ENCODE results near the gene GSN.

Gene GSN

DNA sequence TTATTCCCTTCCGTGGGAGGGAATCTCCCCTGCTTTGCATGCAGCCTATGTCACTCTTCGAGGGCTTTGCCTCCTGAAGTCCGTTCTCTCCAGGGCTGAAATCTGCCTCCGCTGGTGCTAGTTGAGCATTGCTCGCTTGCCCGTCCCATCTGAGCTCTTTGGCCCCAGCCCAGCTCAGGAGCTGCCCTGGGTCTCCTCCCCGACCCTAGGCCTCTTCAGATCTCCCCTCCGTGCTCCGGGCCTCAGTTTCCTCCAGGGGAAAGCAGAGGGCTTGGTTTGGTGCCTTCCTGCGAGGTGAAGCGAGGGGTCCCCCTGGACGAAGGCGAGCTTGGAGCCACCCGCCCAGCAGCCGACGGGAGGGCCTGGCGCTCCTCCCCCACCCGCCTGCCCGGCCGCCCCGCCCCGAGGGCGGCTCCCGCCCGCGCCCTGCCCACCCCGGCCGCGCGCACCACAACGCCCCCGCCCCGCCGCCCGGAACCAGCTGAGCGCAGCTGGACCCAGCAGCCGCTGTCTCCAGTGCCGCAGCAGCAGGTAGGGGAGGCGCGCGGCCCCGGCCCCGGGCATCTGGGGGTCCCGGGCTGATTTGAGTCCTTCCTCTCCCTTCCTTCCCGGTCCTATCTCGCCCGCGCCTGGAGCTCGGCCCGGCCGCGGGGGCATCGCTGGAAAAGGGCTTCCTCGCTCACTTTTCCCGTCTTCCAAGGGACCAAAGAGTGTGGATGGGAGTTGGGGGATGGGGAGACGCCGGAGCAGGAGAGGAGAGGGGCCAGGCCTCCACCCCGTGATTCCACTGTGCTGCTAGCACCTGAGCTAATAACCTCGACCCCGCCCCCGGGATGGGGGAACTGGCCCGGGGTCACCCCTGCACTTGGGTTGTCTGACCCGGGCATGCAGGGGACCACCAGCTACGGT is at the start of gene GSN:
TSS of gene GSN (plus strand) at position 474 of the 909 bp plus-strand sequence. CDS start 33,810 bp downstream, outside the sequence.
- DNase-seq: peak; percentile 21

DNA sequence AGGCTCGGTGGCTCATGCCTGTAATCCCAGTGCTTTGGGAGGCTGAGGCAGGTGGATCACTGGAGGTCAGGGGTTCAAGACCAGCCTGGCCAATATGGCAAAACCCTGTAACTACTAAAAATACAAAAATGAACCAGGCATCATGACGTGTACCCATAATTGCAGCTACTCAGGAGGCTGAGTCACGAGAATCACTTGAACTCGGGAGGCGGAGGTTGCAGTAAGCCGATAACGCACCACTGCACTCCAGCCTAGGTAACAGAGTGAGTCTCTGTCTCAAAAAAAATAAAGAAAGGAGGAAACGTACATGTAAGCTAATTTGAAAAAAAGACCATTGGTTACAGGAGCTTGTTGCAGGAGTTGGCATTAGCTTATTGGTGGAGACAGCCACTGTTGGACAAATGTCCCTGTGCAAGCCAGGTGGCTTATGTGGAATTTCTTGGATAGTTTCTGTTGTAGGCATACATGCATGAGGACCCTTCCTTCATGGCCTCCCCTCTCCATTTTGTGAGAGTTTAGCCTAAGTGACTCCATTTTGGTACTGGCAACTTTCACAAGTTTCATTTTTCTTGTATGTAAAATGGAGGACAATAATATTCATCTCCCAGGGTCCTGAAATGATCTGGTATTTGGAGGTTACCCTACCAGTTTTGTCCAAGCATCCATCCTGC is 49.5 kb upstream of the GSN start:
- DNase-seq: no peak

DNA sequence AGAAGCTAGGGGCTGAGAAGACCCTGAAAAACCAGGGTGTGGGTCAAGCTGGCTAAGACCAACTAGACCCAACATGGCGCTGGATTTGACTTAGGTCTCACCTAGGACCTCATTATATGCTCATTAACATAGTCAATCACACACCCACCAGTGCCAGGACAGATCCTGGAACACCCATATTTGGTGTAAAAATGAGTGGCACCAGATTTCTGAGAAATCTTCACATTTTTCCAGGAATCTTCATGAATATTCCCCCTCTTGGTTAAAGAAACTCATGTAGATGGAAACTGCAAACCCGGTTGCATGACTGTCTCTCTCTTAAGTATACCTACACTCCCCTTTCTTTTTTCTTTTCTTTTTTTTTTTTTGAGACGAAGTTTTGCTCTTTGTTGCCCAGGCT is 48.4 kb upstream of the GSN start:
- DNase-seq: no peak

DNA sequence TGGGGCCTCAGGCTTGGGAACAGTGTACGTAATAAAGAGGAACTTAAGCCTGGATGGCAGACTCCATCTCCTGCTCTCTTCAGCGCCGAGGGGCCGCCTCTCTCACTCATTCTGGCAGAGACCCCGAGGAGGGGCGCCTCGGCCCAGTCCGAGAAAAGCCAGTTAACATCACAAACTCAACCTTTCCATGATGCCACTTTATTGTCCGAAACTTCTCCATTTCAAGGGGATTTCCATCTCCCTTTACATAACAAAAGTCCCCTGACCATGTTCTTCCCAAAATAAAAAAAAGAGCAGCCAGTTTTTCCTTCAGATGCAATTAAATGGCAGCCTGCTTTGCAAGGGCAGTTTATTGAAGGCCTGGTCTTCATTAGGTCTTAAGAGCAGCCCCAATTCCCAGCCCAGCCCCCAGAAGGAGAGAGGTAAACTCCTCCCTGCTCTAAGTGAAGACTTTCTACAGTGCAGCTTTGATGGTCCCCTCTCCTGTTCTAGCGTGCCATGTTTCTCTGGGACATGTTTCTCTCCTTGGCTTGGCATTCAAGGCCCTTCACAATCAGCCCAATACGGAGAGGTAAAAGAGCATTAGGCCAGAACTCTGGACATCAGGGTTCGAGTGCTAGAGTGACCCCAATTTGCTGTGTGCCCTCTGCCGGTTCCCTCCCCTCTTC is 46.8 kb upstream of the GSN start:
- DNase-seq: no peak

DNA sequence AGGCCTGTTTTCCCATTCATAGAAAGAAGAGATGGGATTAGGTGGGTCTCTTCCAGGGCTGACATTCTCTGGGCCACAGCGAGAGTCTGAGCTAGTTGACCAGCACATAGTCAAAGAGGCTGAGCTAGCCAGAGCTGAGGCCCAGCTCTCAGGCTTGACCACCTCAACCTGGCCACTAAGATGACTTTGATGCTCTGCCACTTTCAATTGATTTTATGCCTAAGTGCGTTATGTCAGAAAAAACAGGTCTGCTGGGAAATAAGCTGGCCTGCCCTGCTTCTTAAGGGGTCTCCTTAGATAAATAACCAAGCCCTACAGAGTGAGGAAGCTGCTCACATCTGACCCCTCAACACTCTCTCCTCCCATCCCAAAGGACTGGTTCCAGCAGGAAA is 46.3 kb upstream of the GSN start:
- DNase-seq: no peak

DNA sequence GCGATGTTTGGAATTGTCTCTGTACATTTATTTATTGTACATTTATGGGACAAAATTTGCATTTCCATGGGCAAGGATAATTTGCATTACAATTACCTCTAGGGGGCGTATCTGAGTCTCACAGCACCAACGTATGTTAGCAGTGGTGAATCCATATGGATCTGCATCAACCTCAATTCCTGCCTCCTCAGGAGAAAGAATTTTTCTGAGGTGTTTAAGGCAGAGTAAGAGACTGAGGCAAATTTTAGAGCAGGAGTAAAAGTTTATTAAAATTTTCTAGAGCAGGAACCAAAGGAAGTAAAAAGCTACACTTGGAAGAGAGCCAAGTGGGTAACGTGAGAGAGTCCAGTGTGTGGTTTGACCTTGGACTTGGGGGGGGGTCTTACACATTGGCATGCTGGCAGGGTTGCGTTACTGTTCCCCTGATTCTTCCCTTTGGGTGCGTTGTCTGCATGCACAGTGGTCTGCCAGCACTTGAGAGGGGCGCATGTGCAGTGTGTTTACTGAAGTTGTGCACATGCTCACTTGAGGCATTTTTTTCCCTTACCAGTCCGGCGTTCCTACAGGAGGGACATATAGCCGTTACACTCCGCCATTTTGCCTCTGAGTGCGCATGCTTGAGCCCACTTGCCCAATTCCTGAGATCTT is 45.3 kb upstream of the GSN start:
- DNase-seq: no peak

DNA sequence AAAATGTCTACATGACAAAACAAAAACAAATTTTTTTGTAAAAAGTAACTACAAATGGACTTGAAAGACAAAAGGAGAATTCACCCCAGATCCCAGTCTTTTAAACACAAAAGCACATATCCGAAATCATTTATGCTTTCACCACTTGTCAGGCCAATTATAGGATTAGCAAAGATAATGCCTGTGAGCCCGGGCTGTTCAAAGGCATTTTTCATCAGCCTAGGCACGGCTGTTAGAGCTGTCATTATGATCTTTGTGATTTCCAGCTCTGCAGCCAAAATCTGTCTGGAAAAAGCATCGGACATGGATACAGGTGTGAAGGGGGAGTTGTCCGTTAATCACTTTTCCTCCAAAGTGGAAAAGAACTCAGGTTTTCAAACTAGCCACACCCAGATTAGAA is 42.7 kb upstream of the GSN start:
- no peak for DNase-seq

DNA sequence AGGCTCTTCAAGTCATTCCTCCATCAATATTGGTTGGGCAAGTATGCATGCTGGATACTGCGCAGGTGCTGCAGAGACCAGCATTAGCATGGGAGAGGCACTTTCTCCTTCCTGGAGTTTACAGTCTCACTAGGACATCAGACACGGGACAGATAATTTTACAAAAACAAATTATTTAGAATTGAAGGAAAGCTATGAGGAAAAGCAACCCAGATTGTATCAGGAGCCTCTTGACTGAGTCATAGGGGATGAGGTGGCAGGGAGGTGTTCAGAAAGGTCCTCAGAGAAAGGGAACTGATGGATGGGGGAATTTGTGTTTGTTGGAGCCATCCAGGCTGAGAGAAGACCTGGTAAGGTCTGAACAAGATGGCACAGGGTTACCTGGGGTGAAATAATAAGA is 41.8 kb upstream of the GSN start:
- no peak for DNase-seq

DNA sequence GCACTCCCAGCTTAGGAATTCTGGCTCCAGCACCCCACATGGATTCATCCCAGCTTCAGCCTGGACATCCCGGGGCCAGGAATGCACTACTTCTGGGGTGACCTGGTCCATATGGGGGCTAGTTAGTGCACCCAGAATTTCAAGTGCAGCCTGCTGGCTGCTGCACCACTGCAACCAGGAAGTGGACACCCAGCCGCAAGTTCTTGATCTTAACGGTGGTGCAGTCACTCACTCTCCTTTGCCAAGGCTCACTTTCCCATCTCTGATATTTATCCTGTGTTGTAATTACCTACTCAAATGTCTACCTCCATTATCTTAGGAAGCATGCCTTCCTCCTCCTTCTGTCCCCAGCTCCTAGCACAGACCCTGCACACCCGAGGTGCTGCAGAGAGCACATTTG is 40.1 kb upstream of the GSN start:
- no peak for DNase-seq

DNA sequence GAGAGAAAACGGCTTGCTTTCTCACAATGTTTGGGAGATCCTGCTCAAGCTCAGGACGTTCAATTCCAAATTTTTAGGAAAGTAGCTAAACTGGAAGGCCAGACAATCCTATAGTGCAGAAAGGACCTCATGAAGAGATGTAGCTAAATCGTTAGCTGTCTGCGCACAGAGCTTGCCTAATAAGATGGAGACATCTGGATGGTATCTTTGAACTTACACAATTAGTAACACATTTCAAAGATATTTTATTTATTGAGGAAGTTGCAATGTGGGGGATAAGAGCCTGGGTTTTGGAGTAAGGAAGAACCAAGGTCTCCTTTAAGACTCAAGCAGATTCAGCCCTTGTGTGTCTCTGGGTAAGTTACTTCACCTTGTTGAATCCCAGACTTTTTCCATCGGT is 37.7 kb upstream of the GSN start:
- no peak for DNase-seq

DNA sequence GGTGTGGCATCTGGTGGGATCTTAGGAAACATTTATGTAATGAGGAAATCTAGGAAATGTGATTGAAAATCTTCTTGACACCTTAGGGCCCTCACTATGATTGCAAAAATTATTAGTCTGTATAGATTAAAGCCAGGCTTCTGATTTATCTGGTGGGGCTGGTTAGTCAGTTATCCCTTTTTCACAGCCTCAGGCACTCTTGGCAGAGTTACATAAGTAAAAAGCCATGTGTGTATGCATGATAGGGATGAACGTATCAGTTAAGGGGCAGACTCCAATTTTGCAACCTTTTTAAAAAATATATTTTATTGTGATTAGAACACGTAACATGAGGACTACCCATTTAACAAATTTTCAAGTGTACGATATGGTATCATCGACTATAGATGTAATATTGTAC is 35.7 kb upstream of the GSN start:
- no peak for DNase-seq

DNA sequence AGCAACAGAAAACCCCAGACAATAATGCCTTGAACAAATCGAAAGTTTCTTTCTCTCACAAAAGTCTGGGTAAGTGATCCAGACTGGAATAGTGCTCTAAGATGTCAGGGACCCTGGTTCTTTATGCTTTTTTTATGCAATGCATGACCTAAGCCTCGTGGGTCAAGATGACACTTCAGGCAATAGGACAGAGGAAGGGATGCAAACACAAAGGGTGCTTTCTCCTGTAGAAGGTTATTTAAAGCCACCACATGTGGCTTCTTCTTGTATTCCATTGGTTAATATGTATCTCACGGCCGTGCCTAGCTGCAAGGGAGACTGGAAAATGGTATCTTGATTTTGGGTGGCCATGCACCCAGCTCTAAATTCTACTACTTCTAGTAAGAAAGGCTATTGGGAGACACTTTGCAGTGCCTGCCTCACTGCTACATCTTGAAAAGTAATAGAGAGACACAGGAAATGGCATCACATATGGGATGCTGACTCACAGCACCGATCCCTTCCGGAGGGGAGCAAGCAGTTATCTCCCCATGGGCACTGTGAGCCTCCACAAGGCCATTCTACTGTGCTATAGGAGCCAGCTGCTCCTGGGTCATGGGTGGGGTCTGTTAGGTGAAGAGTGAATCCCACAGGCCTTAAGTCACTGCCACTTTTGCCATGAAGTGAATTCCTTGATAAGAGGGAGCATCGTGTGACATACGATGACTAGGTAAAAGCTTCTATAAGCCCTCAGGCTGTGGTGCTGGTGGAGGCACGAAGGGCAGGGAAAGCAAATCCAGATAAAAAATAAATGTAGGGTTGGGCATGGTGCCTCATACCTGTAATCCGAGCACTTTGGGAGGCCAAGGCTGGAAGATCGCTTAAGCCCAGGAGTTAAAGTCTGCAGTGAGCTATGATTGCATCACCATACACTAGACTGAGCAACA is 33.8 kb upstream of the GSN start:
- DNase-seq: no peak

DNA sequence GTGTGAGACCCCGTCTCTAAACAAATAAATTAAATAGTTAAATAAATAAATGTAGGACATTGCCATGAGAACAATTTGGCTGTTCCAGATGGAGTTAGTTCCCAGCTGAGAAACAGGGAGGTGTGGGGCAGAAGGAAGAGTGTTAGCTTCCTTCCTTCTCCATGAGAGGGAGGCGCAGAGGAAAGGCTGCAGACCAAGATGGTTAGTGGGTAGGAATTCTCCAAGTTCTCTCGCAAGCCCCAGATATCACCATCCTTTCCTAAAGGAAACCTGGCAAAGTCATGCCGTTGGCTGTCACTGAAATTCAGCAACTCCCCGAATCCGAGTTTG is 33.2 kb upstream of the GSN start:
- DNase-seq: no peak

DNA sequence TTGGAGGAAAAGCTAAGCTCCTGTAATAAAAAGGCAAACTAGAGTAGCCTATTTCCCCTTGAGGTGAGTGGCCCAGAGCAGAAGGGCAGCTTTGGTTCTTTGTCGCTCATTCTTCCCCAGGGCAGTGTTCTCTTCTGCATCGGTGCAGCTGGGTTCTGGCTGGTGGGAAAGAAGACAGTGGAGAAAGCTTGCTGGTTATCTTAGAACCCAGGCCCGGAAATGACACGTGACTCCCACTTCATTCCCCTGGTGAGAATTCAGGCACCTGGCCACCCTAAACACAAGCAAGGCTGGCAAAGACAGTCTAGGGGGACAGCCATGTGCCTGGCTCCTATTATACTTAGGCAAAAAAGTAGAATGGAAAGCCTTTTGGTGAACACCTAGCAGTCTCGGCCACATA is 32.5 kb upstream of the GSN start:
- no peak for DNase-seq

DNA sequence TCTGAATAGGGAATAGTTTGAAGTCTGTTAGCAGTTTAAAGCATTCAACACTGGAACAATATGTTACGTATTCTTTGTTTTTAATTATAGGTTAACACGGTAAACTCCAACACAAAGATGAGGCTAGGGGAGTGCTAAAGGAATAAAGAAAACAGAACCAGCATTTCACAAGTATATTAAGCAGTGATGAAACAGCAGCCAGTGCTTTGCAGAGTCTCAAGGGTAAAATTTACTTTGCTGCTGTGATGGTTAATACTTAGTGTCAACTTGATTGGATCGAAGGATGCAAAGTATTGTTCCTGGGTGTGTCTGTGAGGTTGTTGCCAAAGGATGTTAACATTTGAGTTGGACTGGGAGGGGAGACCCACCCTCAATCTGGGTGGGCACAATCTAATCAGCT is 30.0 kb upstream of the GSN start:
- no peak for DNase-seq

DNA sequence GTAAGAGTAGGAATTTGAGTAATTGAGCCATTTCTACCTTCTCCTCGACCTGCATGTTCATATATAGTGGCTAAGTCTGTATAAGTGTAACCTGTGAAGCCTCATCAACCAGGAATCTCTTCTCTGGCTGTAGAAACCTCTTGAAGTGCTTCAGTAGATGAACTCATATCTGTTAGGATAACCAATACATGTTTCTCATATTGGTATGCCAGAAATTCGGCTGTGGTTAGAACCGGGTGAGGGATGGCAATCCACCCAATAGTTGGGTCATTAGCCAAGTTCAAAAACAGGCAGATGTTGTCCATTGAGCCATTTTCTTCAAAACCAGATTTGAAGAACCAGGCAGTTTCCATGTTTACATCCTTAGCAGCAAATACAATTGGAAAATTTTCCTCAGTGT is 28.9 kb upstream of the GSN start:
- DNase-seq: no peak

DNA sequence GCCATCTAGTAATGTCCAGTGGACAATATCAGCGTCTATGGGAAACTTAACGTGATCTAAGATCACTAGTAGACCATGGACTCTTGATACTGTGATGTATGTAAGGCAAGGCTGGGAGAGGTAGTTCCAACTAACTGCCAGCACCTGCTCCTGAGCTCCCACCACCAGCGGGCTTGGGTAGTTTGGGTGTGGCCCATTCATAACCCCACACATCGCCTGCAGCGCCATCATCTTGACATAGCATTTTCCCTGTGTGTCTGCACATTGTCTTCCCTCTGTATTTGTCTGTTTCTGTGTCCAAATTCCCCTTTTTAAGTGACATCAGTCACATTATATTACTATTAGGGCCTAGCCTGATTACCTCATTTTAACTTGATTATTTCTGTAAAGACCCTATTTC is 28.1 kb upstream of the GSN start:
- DNase-seq: no peak

DNA sequence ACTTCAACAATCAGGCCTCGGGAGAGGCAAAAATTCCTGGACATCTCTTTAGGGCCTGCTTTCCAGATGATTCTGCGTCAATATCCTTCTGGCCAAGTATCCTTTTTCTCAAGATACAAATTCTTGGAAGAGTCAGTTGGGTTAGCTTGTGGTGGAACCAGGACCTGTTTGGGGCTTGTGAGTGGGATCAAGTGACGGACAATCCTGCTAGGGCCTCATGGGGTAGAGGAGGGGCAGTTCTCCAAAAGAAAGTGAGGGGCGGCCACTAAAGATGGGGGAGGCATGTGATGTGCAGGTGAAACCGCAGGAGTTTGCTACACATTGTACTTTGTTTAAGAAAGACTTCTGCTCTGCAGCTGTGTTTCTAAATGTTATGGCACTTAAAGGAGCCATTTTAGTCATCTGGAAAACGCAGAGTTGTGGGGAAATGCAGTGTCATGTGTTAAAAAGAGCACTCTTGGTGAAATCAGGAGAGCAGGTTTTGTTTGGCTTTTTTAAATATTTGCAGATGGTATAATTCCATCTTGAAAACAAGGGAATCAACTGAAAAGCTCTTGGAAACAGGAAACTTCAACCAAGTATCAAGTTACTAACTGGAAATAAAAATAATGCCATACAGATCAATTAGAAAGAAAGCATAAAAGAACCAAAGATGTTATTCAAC is 27.4 kb upstream of the GSN start:
- no peak for DNase-seq

DNA sequence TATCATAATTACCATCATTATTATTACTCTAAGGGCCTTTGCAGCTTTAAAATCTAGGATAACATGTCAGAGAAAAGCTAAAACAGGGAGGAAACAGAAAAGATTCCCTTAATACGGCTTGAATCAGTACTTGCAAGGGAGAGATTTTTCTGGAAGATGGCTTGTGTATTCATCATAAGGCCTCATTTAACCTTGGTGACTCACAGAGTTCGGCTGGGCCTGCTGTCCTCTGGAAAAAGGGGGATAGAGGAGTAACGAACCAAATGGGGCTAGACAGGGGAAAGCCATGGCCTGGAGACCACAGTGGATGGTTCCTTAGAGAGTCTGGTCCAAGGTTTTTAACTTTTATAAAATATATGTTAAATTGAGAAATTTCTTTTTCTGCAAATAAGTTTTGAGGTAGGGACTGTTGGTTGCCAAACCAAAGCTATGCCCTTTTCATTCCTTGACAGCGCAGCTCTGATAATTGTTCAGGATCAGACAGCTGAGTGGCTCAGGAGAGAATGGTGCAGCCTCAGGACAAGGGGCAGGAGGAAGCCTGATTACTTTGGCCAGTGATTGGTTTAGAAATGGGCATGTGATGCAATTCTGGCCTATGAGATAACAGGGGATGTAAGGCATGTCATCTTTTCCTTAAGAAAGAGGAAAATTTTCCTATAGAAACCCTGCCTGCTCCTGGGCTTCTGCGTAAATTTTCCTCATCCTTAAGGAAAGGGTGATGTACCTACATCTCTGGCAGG is 25.6 kb upstream of the GSN start:
- DNase-seq: no peak

DNA sequence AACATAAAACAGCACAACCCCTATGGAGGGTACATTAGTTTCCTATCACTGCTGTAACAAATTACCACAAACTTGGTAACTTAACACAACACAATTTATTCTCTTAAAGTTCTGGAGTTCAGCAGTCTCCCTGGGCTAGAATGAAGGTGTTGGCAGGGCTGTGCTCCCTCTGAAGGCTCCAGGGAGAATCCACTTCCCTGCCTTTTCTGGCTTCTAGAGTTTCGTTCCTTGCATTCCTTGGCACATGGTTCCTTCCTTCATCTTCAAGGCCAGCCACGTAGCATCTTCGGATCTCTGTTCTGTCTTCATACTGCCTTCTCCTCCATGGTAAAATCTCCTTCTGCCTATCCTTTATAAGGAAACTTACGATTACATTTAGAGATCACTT is 25.0 kb upstream of the GSN start:
- DNase-seq: no peak
